H1 (cell line): Measurements from ENCODE around the gene HJURP. TPM values are rescaled to one million over a fixed set of nuclear protein-coding genes. Genes with fewer than 3 reads are reported as not detected.

Experiments
- ASH2L ChIP-seq: fragments of 200-600, 300-600 bp; sonication (generic); IDR thresholded peaks from one replicate; pipeline ENCODE4 v1.7.1; 2017; ENCODE audit warnings: low read length
- RBBP5 ChIP-seq: IDR thresholded peaks from 2 replicates; pipeline ENCODE4 v1.7.1; 2012; ENCODE audit warnings: low read depth, mild to moderate bottlenecking, inconsistent platforms, low read length, moderate library complexity, borderline replicate concordance
- RXRA ChIP-seq: IDR thresholded peaks from 2 replicates; pipeline ENCODE4 v1.6.1; 2011; ENCODE audit warnings: low read depth, mild to moderate bottlenecking, low read length, moderate library complexity; ENCODE audit not compliant: insufficient read depth
- SIRT6 ChIP-seq: IDR thresholded peaks from one replicate; pipeline ENCODE4 v1.7.1; 2012; ENCODE audit warnings: low read length, inconsistent platforms
- TAF1 ChIP-seq: IDR thresholded peaks from 2 replicates; pipeline ENCODE4 v1.6.1; 2011; ENCODE audit warnings: mild to moderate bottlenecking, low read depth, low read length
- TAF7 ChIP-seq: optimal IDR thresholded peaks from 2 replicates; pipeline ENCODE3; 2011; ENCODE audit warnings: low read depth, mild to moderate bottlenecking, inconsistent platforms, low read length, moderate library complexity, borderline replicate concordance
- polyA plus RNA-seq, 7 experiments: library from polyadenylated mRNA; depleted of rRNA in 3 of 7; stranded (reverse) in 5 of 7; unstranded in 2 of 7; fragments of >200 nt in 5 of 7; fragments of 200-250 nt in 2 of 7; gene quantifications; 1 replicate in 5 of 7; 2 replicates in 1 of 7; 4 replicates in 1 of 7; pipeline versions ENCODE4 v1.2.1 to v1.2.3, GENCODE V29; 2011 to 2013; ENCODE audit warnings: missing spikeins in 2 of 7, mixed read lengths in 2 of 7
- total RNA-seq: library from RNA; stranded (reverse); fragmentation: NEBNext Ultra II Directional; extraction: Animal tissue kit (Norgen Biotek cat#: 25700); gene quantifications from 2 replicates; pipeline ENCODE4 v1.2.1, GENCODE V29; 2021
- TF ChIP-seq, protein P1 (sequence below): fragments of 300-600 bp; sonication (generic); IDR thresholded peaks from 2 replicates; pipeline ENCODE4 v1.7.1; 2012; ENCODE audit warnings: low read length, moderate library complexity, mild to moderate bottlenecking, inconsistent platforms; ENCODE audit not compliant: insufficient replicate concordance
- TF ChIP-seq, protein P2 (sequence below): IDR thresholded peaks from 2 replicates; pipeline ENCODE4 v1.6.1; 2012; ENCODE audit warnings: inconsistent platforms

Gene HJURP
- total and polyA plus RNA-seq, 2 of the 8 experiments (the other 6 are each of a cell fraction or from before 2014, with no cell fraction given) = 49.3 to 60.5 TPM

DNA sequence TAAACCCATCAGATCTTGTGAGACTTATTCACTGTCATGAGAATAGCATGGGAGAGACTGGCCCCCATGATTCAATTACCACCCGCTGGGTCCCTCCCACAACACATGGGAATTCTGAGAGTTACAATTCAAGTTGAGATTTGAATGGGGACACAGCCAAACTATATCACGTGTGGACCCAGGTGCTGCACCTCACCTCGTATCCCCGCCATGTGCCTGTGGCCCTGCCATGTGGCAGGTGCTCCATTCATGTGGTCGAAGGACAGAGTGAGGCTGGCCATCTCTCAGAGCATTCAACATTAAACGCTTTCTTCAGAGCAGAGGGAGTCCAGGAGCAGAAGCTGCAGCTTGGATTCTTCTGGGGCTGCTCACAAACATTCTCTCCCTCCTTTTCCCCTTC is 44.0 kb downstream of the HJURP start (continued):
- TF ChIP-seq, protein P1, sequence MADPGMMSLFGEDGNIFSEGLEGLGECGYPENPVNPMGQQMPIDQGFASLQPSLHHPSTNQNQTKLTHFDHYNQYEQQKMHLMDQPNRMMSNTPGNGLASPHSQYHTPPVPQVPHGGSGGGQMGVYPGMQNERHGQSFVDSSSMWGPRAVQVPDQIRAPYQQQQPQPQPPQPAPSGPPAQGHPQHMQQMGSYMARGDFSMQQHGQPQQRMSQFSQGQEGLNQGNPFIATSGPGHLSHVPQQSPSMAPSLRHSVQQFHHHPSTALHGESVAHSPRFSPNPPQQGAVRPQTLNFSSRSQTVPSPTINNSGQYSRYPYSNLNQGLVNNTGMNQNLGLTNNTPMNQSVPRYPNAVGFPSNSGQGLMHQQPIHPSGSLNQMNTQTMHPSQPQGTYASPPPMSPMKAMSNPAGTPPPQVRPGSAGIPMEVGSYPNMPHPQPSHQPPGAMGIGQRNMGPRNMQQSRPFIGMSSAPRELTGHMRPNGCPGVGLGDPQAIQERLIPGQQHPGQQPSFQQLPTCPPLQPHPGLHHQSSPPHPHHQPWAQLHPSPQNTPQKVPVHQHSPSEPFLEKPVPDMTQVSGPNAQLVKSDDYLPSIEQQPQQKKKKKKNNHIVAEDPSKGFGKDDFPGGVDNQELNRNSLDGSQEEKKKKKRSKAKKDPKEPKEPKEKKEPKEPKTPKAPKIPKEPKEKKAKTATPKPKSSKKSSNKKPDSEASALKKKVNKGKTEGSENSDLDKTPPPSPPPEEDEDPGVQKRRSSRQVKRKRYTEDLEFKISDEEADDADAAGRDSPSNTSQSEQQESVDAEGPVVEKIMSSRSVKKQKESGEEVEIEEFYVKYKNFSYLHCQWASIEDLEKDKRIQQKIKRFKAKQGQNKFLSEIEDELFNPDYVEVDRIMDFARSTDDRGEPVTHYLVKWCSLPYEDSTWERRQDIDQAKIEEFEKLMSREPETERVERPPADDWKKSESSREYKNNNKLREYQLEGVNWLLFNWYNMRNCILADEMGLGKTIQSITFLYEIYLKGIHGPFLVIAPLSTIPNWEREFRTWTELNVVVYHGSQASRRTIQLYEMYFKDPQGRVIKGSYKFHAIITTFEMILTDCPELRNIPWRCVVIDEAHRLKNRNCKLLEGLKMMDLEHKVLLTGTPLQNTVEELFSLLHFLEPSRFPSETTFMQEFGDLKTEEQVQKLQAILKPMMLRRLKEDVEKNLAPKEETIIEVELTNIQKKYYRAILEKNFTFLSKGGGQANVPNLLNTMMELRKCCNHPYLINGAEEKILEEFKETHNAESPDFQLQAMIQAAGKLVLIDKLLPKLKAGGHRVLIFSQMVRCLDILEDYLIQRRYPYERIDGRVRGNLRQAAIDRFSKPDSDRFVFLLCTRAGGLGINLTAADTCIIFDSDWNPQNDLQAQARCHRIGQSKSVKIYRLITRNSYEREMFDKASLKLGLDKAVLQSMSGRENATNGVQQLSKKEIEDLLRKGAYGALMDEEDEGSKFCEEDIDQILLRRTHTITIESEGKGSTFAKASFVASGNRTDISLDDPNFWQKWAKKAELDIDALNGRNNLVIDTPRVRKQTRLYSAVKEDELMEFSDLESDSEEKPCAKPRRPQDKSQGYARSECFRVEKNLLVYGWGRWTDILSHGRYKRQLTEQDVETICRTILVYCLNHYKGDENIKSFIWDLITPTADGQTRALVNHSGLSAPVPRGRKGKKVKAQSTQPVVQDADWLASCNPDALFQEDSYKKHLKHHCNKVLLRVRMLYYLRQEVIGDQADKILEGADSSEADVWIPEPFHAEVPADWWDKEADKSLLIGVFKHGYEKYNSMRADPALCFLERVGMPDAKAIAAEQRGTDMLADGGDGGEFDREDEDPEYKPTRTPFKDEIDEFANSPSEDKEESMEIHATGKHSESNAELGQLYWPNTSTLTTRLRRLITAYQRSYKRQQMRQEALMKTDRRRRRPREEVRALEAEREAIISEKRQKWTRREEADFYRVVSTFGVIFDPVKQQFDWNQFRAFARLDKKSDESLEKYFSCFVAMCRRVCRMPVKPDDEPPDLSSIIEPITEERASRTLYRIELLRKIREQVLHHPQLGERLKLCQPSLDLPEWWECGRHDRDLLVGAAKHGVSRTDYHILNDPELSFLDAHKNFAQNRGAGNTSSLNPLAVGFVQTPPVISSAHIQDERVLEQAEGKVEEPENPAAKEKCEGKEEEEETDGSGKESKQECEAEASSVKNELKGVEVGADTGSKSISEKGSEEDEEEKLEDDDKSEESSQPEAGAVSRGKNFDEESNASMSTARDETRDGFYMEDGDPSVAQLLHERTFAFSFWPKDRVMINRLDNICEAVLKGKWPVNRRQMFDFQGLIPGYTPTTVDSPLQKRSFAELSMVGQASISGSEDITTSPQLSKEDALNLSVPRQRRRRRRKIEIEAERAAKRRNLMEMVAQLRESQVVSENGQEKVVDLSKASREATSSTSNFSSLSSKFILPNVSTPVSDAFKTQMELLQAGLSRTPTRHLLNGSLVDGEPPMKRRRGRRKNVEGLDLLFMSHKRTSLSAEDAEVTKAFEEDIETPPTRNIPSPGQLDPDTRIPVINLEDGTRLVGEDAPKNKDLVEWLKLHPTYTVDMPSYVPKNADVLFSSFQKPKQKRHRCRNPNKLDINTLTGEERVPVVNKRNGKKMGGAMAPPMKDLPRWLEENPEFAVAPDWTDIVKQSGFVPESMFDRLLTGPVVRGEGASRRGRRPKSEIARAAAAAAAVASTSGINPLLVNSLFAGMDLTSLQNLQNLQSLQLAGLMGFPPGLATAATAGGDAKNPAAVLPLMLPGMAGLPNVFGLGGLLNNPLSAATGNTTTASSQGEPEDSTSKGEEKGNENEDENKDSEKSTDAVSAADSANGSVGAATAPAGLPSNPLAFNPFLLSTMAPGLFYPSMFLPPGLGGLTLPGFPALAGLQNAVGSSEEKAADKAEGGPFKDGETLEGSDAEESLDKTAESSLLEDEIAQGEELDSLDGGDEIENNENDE = no peak
- TF ChIP-seq ASH2L = no peak
- no peak for TF ChIP-seq RXRA
- TF ChIP-seq TAF1 = no peak
- no peak for TF ChIP-seq SIRT6
- no peak for TF ChIP-seq TAF7
- TF ChIP-seq RBBP5 = no peak
- TF ChIP-seq, protein P2, sequence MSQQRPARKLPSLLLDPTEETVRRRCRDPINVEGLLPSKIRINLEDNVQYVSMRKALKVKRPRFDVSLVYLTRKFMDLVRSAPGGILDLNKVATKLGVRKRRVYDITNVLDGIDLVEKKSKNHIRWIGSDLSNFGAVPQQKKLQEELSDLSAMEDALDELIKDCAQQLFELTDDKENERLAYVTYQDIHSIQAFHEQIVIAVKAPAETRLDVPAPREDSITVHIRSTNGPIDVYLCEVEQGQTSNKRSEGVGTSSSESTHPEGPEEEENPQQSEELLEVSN = no peak
